ENCODE data around the gene MOBP. TPM values are rescaled to one million over a fixed set of nuclear protein-coding genes. Genes with fewer than 3 reads are reported as not detected.

Gene MOBP
- polyA plus RNA-seq, 3 donors = not detected

- intact Hi-C loops (cut with micrococcal nuclease) = no loop called here
- WGBS (ENCODE audit: insufficient coverage) = no CpG with 5 or more reads among the region's 1 CpG
- H3K4me3 ChIP-seq (replicated peaks in 1 of 3; ENCODE audit: low read depth in 2 of 3, low read length in 3 of 3) = no peak overlapping the region
- H3K4me1 Mint-ChIP-seq = no peaks in the 10 kb centered on the region
- no peak for DNase-seq
- H3K9ac ChIP-seq (ENCODE audit: insufficient read depth, low read length, poor library complexity, severe bottlenecking) = no peak overlapping the region
- no peaks in the 10 kb centered on the region for H3K27me3 ChIP-seq (ENCODE audit: control insufficient read depth in 2 of 2, insufficient read depth in 2 of 2, low read length in 2 of 2)
- H4K20me1 ChIP-seq (ENCODE audit: insufficient read depth, low read length) = no peaks in the 10 kb centered on the region
- H3K36me3 ChIP-seq (replicated peaks in 1 of 2; ENCODE audit: control insufficient read depth in 1 of 2, insufficient read depth in 2 of 2, low read length in 2 of 2) = no peaks in the 10 kb centered on the region
- H3K27ac ChIP-seq (ENCODE audit: low read depth in 1 of 2, low read length in 2 of 2) = no peak overlapping the region
- no peak overlapping the region for H3K4me3 Mint-ChIP-seq
- no peaks in the 10 kb centered on the region for H3K9me3 ChIP-seq (replicated peaks in 1 of 2; ENCODE audit: control insufficient read depth in 1 of 2, insufficient read depth in 1 of 2, low read length in 2 of 2)
- H3K36me3 Mint-ChIP-seq = no peaks in the 10 kb centered on the region
- TF ChIP-seq, protein P1, sequence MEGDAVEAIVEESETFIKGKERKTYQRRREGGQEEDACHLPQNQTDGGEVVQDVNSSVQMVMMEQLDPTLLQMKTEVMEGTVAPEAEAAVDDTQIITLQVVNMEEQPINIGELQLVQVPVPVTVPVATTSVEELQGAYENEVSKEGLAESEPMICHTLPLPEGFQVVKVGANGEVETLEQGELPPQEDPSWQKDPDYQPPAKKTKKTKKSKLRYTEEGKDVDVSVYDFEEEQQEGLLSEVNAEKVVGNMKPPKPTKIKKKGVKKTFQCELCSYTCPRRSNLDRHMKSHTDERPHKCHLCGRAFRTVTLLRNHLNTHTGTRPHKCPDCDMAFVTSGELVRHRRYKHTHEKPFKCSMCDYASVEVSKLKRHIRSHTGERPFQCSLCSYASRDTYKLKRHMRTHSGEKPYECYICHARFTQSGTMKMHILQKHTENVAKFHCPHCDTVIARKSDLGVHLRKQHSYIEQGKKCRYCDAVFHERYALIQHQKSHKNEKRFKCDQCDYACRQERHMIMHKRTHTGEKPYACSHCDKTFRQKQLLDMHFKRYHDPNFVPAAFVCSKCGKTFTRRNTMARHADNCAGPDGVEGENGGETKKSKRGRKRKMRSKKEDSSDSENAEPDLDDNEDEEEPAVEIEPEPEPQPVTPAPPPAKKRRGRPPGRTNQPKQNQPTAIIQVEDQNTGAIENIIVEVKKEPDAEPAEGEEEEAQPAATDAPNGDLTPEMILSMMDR (IDR thresholded peaks at IDR 0.05) = no peak
- H3K4me1 ChIP-seq (ENCODE audit: control insufficient read depth in 1 of 2, insufficient read depth in 2 of 2, low read length in 2 of 2) = no peaks in the 10 kb centered on the region
- peaks cover 2 to 5% (median 3%) of the 10 kb centered on the region in 3 donors for H3K27me3 Mint-ChIP-seq (ENCODE audit: low read depth in 3 of 3)
- H3K4me2 ChIP-seq (replicated peaks; ENCODE audit: extremely low read depth, low read length, poor library complexity, severe bottlenecking) = no peak overlapping the region
- H3K9me3 Mint-ChIP-seq = peaks cover 0 to 2% (median 0%) of the 10 kb centered on the region in 7 donors
- H3K79me2 ChIP-seq (ENCODE audit: insufficient read depth, low read length) = no peaks in the 10 kb centered on the region
- no peak overlapping the region for H3K27ac Mint-ChIP-seq
- H2AFZ ChIP-seq (ENCODE audit: insufficient read depth, low read depth, low read length, poor library complexity, severe bottlenecking) = no peak overlapping the region
These were observed 1.8 kb downstream of the MOBP start for GRCh38 chr3:39469258-39469657.

- Histone ChIP-seq H3K4me2 (replicated peaks; ENCODE audit: extremely low read depth, low read length, poor library complexity, severe bottlenecking) (no peak overlapping the region), H2AFZ (ENCODE audit: insufficient read depth, low read depth, low read length, poor library complexity, severe bottlenecking) (no peak overlapping the region), H3K27ac (ENCODE audit: low read depth in 1 of 2, low read length in 2 of 2) (no peak overlapping the region), H3K36me3 (replicated peaks in 1 of 2; ENCODE audit: control insufficient read depth in 1 of 2, insufficient read depth in 2 of 2, low read length in 2 of 2) (no peaks in the 10 kb centered on the region), H3K27me3 (ENCODE audit: control insufficient read depth in 2 of 2, insufficient read depth in 2 of 2, low read length in 2 of 2) (no peaks in the 10 kb centered on the region), H3K9ac (ENCODE audit: insufficient read depth, low read length, poor library complexity, severe bottlenecking) (no peak overlapping the region), H3K4me1 (ENCODE audit: control insufficient read depth in 1 of 2, insufficient read depth in 2 of 2, low read length in 2 of 2) (no peaks in the 10 kb centered on the region), H4K20me1 (ENCODE audit: insufficient read depth, low read length) (no peaks in the 10 kb centered on the region), H3K79me2 (ENCODE audit: insufficient read depth, low read length) (no peaks in the 10 kb centered on the region), H3K4me3 (replicated peaks in 1 of 3; ENCODE audit: low read depth in 2 of 3, low read length in 3 of 3) (no peak overlapping the region), H3K9me3 (replicated peaks in 1 of 2; ENCODE audit: control insufficient read depth in 1 of 2, insufficient read depth in 1 of 2, low read length in 2 of 2) (no peaks in the 10 kb centered on the region)
- intact Hi-C loops (cut with micrococcal nuclease) = no loop called here
- Mint-ChIP-seq H3K27me3 (ENCODE audit: low read depth in 3 of 3) (peaks cover 2 to 5% (median 3%) of the 10 kb centered on the region in 3 donors), H3K4me3 (no peak overlapping the region), H3K27ac (no peak overlapping the region), H3K36me3 (no peaks in the 10 kb centered on the region), H3K4me1 (no peaks in the 10 kb centered on the region), H3K9me3 (peaks cover 0 to 2% (median 0%) of the 10 kb centered on the region in 7 donors)
- WGBS (ENCODE audit: insufficient coverage) = 85% methylated on average over 6 of the region's 6 CpGs
- TF ChIP-seq, protein P1 (IDR thresholded peaks at IDR 0.05) = no peak
- DNase-seq = no peak
These were observed 2.5 kb downstream of the MOBP start for GRCh38 chr3:39469945-39470344.

Data from CD14-positive monocyte (primary cell).